HepG2 (cell line): ENCODE results near the gene MAVS. TPM values are rescaled to one million over a fixed set of nuclear protein-coding genes. Genes with fewer than 3 reads are reported as not detected.

Experiments
- AGO2 ChIP-seq: fragments of 200-400 bp; formaldehyde crosslinking; optimal IDR thresholded peaks from 2 replicates; pipeline ENCODE3; 2017; ENCODE audit warnings: mild to moderate bottlenecking, low read depth, low read length, moderate library complexity
- BRF2 ChIP-seq: sonication (generic); formaldehyde crosslinking; IDR thresholded peaks from 2 replicates; pipeline ENCODE4 v1.8.1; 2022; ENCODE audit warnings: mild to moderate bottlenecking, missing genetic modification reagents
- DR1 ChIP-seq: sonication (generic); formaldehyde crosslinking; IDR thresholded peaks from 2 replicates; pipeline ENCODE4 v1.8.0; 2021; ENCODE audit warnings: mild to moderate bottlenecking, missing genetic modification reagents, inconsistent platforms
- GZF1 ChIP-seq: sonication (generic); formaldehyde crosslinking; IDR thresholded peaks from 2 replicates; pipeline ENCODE4 v1.5.1; 2020; ENCODE audit warnings: mild to moderate bottlenecking, missing genetic modification reagents
- KLF9 ChIP-seq: IDR thresholded peaks from 2 replicates; pipeline ENCODE4 v1.6.1; 2016; ENCODE audit warnings: low read depth
- MED1 ChIP-seq: sonication (generic); formaldehyde crosslinking; IDR thresholded peaks from 2 replicates; pipeline ENCODE4 v1.4.0; 2020; ENCODE audit warnings: missing genetic modification reagents
- PAX8 ChIP-seq: sonication (generic); formaldehyde crosslinking; IDR thresholded peaks from 2 replicates; pipeline ENCODE4 v1.8.0; 2022; ENCODE audit warnings: mild to moderate bottlenecking, missing genetic modification reagents, borderline replicate concordance
- REXO4 ChIP-seq: sonication (generic); formaldehyde crosslinking; IDR thresholded peaks from 2 replicates; pipeline ENCODE4 v1.8.0; 2022; ENCODE audit warnings: missing genetic modification reagents, mild to moderate bottlenecking, borderline replicate concordance
- RFXAP ChIP-seq: sonication (generic); formaldehyde crosslinking; IDR thresholded peaks from 2 replicates; pipeline ENCODE4 v1.4.0; 2020; ENCODE audit warnings: missing genetic modification reagents, borderline replicate concordance
- SRF ChIP-seq: IDR thresholded peaks from 2 replicates; pipeline ENCODE4 v1.6.1; 2011; ENCODE audit warnings: mild to moderate bottlenecking, low read depth, low read length, moderate library complexity
- SRY ChIP-seq: sonication (generic); formaldehyde crosslinking; IDR thresholded peaks from 2 replicates; pipeline ENCODE4 v1.8.0; 2022; ENCODE audit warnings: mild to moderate bottlenecking, missing genetic modification reagents
- ZBTB38 ChIP-seq: sonication (generic); formaldehyde crosslinking; IDR thresholded peaks from 2 replicates; pipeline ENCODE4 v1.5.1; 2020; ENCODE audit warnings: mild to moderate bottlenecking, missing genetic modification reagents
- ZMAT3 ChIP-seq: sonication (generic); formaldehyde crosslinking; conservative IDR thresholded peaks from 2 replicates; pipeline ENCODE4 v1.7.0; 2021; ENCODE audit warnings: missing genetic modification reagents
- ZNF296 ChIP-seq: sonication (generic); formaldehyde crosslinking; conservative IDR thresholded peaks from 2 replicates; pipeline ENCODE4 v1.5.0; 2020; ENCODE audit warnings: mild to moderate bottlenecking, missing genetic modification reagents
- ZNF570 ChIP-seq: sonication (generic); formaldehyde crosslinking; IDR thresholded peaks from 2 replicates; pipeline ENCODE4 v1.4.0; 2020; ENCODE audit warnings: mild to moderate bottlenecking, missing genetic modification reagents, borderline replicate concordance
- ZNF781 ChIP-seq: sonication (generic); formaldehyde crosslinking; IDR thresholded peaks from 2 replicates; pipeline ENCODE4 v1.5.1; 2020; ENCODE audit warnings: borderline replicate concordance, mild to moderate bottlenecking, missing genetic modification reagents; ENCODE audit errors: not compliant biosample characterization
- ZNF782 ChIP-seq: sonication (generic); formaldehyde crosslinking; IDR thresholded peaks from 2 replicates; pipeline ENCODE4 v1.4.0; 2020; ENCODE audit warnings: missing genetic modification reagents, mild to moderate bottlenecking, borderline replicate concordance
- ZNF878 ChIP-seq: sonication (generic); formaldehyde crosslinking; IDR thresholded peaks from 2 replicates; pipeline ENCODE4 v1.8.1; 2023; ENCODE audit warnings: mild to moderate bottlenecking, missing genetic modification reagents, moderate library complexity
- polyA plus RNA-seq, 8 experiments: library from polyadenylated mRNA; depleted of rRNA in 3 of 8; stranded (reverse) in 7 of 8; unstranded in 1 of 8; fragments of >200 nt; fragmentation: Illumina TruSeq in 4 of 8; extraction: Trizol in 4 of 8; gene quantifications; 2 replicates each; pipeline versions ENCODE4 v1.2.1 to v1.2.3, GENCODE V29; 2011 to 2016; ENCODE audit warnings: low read depth in 4 of 8, missing spikeins in 1 of 8, mixed read lengths in 1 of 8; ENCODE audit not compliant: insufficient read depth in 1 of 8
- total RNA-seq, 5 experiments: library from RNA; depleted of rRNA; stranded (reverse); fragments of >200 nt; fragmentation: Illumina TruSeq; extraction: Trizol; gene quantifications; 2 replicates each; pipeline ENCODE4 v1.2.3, GENCODE V29; 2016; ENCODE audit warnings: low read depth in 1 of 5
- TF ChIP-seq, protein P1 (sequence below): sonication (generic); formaldehyde crosslinking; IDR thresholded peaks from 2 replicates; pipeline ENCODE4 v1.9.0; 2021; ENCODE audit warnings: missing genetic modification reagents, borderline replicate concordance
- TF ChIP-seq, protein P2 (sequence below): sonication (generic); formaldehyde crosslinking; IDR thresholded peaks from 2 replicates; pipeline ENCODE4 v1.4.0; 2020; ENCODE audit warnings: missing genetic modification reagents
- TF ChIP-seq, protein P3 (sequence below): sonication (generic); formaldehyde crosslinking; IDR thresholded peaks from 2 replicates; pipeline ENCODE4 v1.4.0; 2020; ENCODE audit warnings: missing genetic modification reagents

Gene MAVS
- total and polyA plus RNA-seq, 2 of the 13 experiments (the other 11 are each of a cell fraction or from before 2014, with no cell fraction given): 27.3 to 36.6 TPM

DNA sequence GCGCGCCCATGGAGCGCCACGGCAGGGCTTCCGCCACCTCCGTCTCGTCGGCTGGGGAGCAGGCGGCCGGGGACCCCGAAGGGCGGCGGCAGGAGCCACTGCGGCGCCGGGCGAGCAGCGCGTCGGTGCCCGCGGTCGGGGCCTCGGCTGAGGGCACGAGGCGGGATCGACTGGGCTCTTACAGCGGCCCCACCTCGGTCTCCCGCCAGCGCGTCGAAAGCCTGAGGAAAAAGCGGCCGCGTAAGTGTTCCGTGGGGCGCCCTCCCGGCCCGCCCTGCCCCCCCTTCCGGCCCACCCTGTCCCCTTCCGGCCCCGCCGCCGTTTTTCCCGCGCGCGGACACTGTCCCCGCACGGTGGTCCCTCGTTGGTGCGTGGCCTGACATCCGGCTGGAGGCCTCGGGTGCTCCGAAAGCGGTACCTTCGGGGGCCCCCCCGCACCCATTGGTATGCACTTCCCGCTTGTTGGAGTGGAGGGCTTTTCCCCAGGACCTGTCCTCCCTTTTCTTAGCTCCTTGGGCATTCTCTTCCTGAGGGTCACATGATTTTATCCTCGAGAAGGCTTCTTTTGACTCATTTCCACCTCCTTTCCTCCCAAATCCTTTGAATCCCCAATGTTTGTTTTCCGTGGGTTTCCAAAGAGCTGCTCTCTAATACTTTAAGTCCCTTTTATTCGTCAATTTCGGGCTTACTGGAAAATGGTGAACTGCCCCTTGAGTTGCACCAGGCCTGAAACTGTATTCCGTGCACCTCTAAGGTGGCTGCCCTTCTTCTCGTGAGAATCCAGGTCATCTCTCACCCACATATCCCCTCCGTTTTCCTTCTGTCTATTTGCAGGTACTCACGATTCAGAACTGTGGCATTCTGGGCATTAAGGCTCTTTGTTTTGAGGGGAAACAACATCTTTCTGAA is 43.1 kb downstream of the MAVS start (continued):
- TF ChIP-seq ZNF782: no peak; the same call in 1 of the 2 replicates
- no peak for TF ChIP-seq ZNF878 (CRISPR knock-in tag)
- peak; percentile 21 for TF ChIP-seq ZNF781 (CRISPR knock-in tag)
- peak; percentile 84; the same call in 1 of the 2 replicates for TF ChIP-seq REXO4 (CRISPR knock-in tag)
- TF ChIP-seq, protein P1, sequence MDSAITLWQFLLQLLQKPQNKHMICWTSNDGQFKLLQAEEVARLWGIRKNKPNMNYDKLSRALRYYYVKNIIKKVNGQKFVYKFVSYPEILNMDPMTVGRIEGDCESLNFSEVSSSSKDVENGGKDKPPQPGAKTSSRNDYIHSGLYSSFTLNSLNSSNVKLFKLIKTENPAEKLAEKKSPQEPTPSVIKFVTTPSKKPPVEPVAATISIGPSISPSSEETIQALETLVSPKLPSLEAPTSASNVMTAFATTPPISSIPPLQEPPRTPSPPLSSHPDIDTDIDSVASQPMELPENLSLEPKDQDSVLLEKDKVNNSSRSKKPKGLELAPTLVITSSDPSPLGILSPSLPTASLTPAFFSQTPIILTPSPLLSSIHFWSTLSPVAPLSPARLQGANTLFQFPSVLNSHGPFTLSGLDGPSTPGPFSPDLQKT (CRISPR knock-in tag): no peak
- peak; percentile 66 for TF ChIP-seq AGO2
- peak; percentile 16; the same call in 1 of the 2 replicates for TF ChIP-seq DR1 (CRISPR knock-in tag)
- TF ChIP-seq, protein P2, sequence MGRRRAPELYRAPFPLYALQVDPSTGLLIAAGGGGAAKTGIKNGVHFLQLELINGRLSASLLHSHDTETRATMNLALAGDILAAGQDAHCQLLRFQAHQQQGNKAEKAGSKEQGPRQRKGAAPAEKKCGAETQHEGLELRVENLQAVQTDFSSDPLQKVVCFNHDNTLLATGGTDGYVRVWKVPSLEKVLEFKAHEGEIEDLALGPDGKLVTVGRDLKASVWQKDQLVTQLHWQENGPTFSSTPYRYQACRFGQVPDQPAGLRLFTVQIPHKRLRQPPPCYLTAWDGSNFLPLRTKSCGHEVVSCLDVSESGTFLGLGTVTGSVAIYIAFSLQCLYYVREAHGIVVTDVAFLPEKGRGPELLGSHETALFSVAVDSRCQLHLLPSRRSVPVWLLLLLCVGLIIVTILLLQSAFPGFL (CRISPR knock-in tag): no peak
- no peak for TF ChIP-seq RFXAP (CRISPR knock-in tag)
- TF ChIP-seq ZNF296 (CRISPR knock-in tag): 0 out of 2 replicates have a peak, but pooled peaks have one; percentile 72
- TF ChIP-seq MED1 (CRISPR knock-in tag): peak; percentile 34; the same call in 1 of the 2 replicates
- TF ChIP-seq ZBTB38: 0 out of 2 replicates have a peak, but pooled peaks have one; percentile 7
- TF ChIP-seq PAX8 (CRISPR knock-in tag): peak; percentile 98; the same call in 1 of the 2 replicates
- TF ChIP-seq SRY (CRISPR knock-in tag): peak; percentile 8; the same call in 1 of the 2 replicates
- TF ChIP-seq KLF9 (CRISPR knock-in tag): no peak
- TF ChIP-seq ZMAT3 (CRISPR knock-in tag): no peak
- TF ChIP-seq BRF2 (CRISPR knock-in tag): no peak
- no peak for TF ChIP-seq GZF1
- 0 out of 2 replicates have a peak, but pooled peaks have one; percentile 82 for TF ChIP-seq ZNF570 (CRISPR knock-in tag)
- TF ChIP-seq, protein P3, sequence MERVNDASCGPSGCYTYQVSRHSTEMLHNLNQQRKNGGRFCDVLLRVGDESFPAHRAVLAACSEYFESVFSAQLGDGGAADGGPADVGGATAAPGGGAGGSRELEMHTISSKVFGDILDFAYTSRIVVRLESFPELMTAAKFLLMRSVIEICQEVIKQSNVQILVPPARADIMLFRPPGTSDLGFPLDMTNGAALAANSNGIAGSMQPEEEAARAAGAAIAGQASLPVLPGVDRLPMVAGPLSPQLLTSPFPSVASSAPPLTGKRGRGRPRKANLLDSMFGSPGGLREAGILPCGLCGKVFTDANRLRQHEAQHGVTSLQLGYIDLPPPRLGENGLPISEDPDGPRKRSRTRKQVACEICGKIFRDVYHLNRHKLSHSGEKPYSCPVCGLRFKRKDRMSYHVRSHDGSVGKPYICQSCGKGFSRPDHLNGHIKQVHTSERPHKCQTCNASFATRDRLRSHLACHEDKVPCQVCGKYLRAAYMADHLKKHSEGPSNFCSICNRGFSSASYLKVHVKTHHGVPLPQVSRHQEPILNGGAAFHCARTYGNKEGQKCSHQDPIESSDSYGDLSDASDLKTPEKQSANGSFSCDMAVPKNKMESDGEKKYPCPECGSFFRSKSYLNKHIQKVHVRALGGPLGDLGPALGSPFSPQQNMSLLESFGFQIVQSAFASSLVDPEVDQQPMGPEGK (CRISPR knock-in tag): peak; percentile 84
- no peak for TF ChIP-seq SRF
